Lower leg skin (tissue), 4 donors: ENCODE results near the gene SMC3. TPM values are rescaled to one million over a fixed set of nuclear protein-coding genes. Genes with fewer than 3 reads are reported as not detected.
A peak's percentile ranks its signal among the peaks of the same experiment; 100 is the strongest.

Experiments used
- DNase-seq, 2 donors: peaks; one replicate each; pipeline ENCODE4 v3.0.0-alpha.2; 2019; ENCODE audit warnings: low spot score in 2 of 2
- H3K4me3 ChIP-seq: fragments of 200-600 bp; sonication (generic); 2 replicates; pipeline ENCODE4 v1.5.1; 2017; ENCODE audit warnings: mild to moderate bottlenecking, low read depth; ENCODE audit not compliant: poor library complexity, severe bottlenecking
- POLR2A ChIP-seq, 2 donors: fragments of 450-650 bp; IDR thresholded peaks; one replicate each; pipeline ENCODE4 v1.6.1; 2016 to 2017; ENCODE audit warnings: antibody characterized with exemption in 2 of 2, mild to moderate bottlenecking in 1 of 2, moderate library complexity in 1 of 2
- WGBS, 2 donors: methylation state at CpG; one replicate each; pipeline ENCODE4 v1.1.5; 2018; 5-methylcytosine and 5-hydroxymethylcytosine counted together
- intact Hi-C: fragments of 100-400 bp; cut with DNase I; formaldehyde crosslinking; loops from one replicate; pipeline ENCODE4 v1.15.0; 2023; ENCODE audit warnings: low total_unique reads
- total RNA-seq, 4 donors: library from RNA; depleted of rRNA; stranded (reverse); fragments of >200 nt; gene quantifications; one replicate each; pipeline ENCODE4 v1.1.0, GENCODE V29; 2016
- TF ChIP-seq, protein P1 (sequence below), 3 donors: fragments of 450-650 bp; IDR thresholded peaks; one replicate each; pipeline ENCODE4 v1.5.1; 2016; ENCODE audit warnings: antibody characterized with exemption in 3 of 3, mild to moderate bottlenecking in 3 of 3, moderate library complexity in 2 of 3

SMC3 gene
- total RNA-seq, 4 donors from 2014 or later: 23.7 to 31.6 (median 30.5) TPM

DNA sequence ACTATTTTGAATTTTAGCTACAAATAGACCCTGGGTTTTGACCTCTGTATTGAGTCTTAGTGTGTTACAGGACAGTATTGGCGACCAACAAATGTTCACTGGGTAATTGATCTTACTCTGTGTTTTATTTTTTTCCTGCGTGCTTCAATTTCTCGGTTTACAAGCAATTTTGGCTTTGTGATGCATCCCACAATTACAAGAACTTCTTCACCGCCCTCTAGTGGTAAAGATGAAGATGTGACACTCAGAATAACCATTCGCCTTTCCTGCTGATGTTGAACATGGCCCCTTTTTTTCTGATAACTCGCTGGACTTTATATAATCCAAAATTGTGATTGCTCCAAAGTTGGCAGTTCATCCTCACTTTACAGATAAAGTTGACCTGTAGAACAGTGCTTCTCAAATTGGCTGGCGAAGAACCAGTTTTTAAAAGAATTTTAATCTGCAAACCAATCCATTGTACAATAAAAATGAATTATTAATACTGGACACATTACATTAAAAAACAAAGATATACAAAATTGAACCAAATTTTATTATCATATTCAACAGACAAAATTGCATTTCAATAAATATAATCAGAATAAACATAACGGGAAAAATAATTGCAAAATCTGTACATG lies 20.2 kb upstream of the SMC3 start:
- WGBS, 2 donors: 12 to 13% methylated on average over 8 of the region's 8 CpGs
- intact Hi-C loops: loop anchor here (5.0 kb wide), 1 partner anchor 235 kb away; no protein-coding TSS in a partner anchor
- DNase-seq: no peak
- H3K4me3 ChIP-seq: no peak overlapping the region
- no peak for TF ChIP-seq POLR2A (IDR thresholded peaks at IDR 0.05)
- TF ChIP-seq, protein P1, sequence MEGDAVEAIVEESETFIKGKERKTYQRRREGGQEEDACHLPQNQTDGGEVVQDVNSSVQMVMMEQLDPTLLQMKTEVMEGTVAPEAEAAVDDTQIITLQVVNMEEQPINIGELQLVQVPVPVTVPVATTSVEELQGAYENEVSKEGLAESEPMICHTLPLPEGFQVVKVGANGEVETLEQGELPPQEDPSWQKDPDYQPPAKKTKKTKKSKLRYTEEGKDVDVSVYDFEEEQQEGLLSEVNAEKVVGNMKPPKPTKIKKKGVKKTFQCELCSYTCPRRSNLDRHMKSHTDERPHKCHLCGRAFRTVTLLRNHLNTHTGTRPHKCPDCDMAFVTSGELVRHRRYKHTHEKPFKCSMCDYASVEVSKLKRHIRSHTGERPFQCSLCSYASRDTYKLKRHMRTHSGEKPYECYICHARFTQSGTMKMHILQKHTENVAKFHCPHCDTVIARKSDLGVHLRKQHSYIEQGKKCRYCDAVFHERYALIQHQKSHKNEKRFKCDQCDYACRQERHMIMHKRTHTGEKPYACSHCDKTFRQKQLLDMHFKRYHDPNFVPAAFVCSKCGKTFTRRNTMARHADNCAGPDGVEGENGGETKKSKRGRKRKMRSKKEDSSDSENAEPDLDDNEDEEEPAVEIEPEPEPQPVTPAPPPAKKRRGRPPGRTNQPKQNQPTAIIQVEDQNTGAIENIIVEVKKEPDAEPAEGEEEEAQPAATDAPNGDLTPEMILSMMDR (IDR thresholded peaks at IDR 0.05): peak in 1 of 3 donors; percentile 64

DNA sequence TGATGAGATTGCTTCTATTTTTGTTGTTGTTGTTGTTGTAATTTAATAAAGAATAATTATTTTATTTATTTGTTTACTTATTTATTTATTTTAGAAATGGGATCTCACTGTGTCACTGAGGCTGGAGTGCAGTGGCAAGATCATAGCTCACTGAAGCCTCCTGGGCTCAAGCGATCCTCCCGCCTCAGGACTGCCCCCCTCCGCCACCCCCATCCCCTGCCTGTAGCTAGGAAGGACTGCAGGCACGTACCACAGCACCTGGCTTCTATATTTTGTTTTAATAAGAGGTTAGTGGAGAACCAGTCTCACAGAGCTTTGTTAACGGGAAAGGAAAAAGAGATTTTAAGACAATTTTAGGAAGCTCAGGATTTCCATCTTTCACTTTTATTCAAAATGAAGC lies 19.5 kb upstream of the SMC3 start:
- intact Hi-C loops: loop anchor here (5.0 kb wide), 1 partner anchor 236 kb away; no protein-coding TSS in a partner anchor
- H3K4me3 ChIP-seq: no peak overlapping the region
- 52 to 56% methylated on average over 5 of the region's 5 CpGs for WGBS, 2 donors
- no peak for TF ChIP-seq POLR2A (IDR thresholded peaks at IDR 0.05)
- TF ChIP-seq, protein P1 (IDR thresholded peaks at IDR 0.05): no peak
- no peak for DNase-seq

DNA sequence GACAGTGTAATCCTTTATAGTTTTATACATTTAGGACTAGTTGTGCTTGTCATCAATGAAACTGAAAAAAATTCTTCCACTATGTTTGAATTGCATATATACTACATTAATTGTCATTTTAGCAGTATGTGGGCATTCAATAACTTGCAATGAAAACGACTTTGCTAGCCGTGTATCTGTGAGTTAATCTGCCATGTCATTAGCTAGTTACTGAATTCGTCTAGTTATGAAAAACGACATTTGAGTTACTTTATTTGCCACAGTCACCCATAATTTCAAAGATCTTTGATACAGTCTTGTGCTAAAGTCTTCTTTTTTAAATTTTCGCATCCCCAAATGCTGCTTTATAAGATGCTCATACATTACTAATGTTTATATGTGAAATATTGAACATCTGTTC lies 18.3 kb upstream of the SMC3 start:
- no peak for DNase-seq
- intact Hi-C loops: loop anchor here (5.0 kb wide), 1 partner anchor 237 kb away; no protein-coding TSS in a partner anchor
- no peak for TF ChIP-seq POLR2A (IDR thresholded peaks at IDR 0.05)
- TF ChIP-seq, protein P1 (IDR thresholded peaks at IDR 0.05): no peak
- WGBS, 2 donors: 85% methylated on average over 5 of the region's 5 CpGs
- no peak overlapping the region for H3K4me3 ChIP-seq

DNA sequence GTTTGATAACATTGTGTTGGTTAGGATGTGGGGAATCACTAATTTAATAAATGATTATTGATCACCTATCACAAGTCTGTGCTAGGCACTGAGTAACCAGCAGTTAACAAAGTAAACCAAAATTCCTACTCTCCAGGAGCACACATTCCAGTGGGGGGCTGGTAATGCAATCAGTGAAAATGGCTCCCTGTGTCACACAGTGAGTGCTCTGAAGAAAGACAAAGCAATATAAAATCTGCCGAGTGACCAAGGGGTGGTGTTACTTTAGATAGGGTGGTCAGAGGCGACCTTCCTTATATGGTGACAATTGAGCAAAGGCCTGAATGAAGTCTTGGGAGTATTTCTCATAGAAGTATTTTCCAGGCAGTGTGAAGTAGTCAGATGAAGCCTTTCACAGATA lies 13.6 kb upstream of the SMC3 start:
- 40 to 77% methylated on average over 2 of the region's 2 CpGs for WGBS, 2 donors
- intact Hi-C loops: no loop called here
- no peak overlapping the region for H3K4me3 ChIP-seq
- no peak for DNase-seq
- TF ChIP-seq, protein P1 (IDR thresholded peaks at IDR 0.05): no peak
- TF ChIP-seq POLR2A (IDR thresholded peaks at IDR 0.05): no peak

DNA sequence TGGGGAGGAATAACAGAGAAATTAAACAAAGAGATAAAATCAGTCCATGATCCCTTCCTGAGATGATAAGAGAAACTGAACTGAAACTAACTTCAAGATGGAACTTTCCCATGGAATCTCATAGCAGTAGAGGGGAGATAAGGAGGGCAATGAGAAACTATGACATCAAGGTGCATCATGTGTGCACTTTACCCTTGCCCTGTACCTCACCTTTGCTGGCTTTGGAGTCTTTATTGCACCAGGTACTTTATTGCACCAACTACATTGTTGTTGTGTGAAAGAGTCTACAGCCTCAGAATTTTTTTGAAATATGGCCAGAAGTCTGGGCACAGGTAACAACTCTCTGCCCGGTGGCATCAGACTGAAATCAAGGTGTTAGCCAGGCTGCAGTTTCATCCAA lies 11.2 kb upstream of the SMC3 start:
- DNase-seq: no peak
- no peak overlapping the region for H3K4me3 ChIP-seq
- intact Hi-C loops: no loop called here
- 76 to 79% methylated on average over 1 of the region's 1 CpG for WGBS, 2 donors
- no peak for TF ChIP-seq POLR2A (IDR thresholded peaks at IDR 0.05)
- TF ChIP-seq, protein P1 (IDR thresholded peaks at IDR 0.05): no peak
